Adrenal gland (tissue), 12 donors: ENCODE data around the gene SLC30A9. TPM values are rescaled to one million over a fixed set of nuclear protein-coding genes. Genes with fewer than 3 reads are reported as not detected.

Source experiments
- DNase-seq, 7 donors: peaks; one replicate each; pipeline ENCODE4 v3.0.0-alpha.2; 2019 to 2020
- H3K27ac ChIP-seq, 5 donors: fragments of 200-600 bp; sonication (generic) in 4 of 5; 1 replicate in 3 of 5; 2 replicates in 2 of 5; pipeline versions ENCODE4 v1.5.1 to v1.8.0; 2016 to 2020; ENCODE audit warnings: mild to moderate bottlenecking in 1 of 5
- H3K27me3 ChIP-seq: fragments of 200-600 bp; 2 replicates; pipeline ENCODE4 v1.8.0; 2021
- H3K36me3 ChIP-seq, 2 donors: fragments of 200-600 bp; replicated peaks in 1 of 2; 1 replicate in 1 of 2; 2 replicates in 1 of 2; pipeline versions ENCODE4 v1.5.1 to v1.8.0; 2018 to 2022
- H3K4me1 ChIP-seq, 2 donors: fragments of 200-600 bp; replicated peaks in 1 of 2; 1 replicate in 1 of 2; 2 replicates in 1 of 2; pipeline versions ENCODE4 v1.5.1 to v1.8.0; 2018 to 2021
- H3K4me3 ChIP-seq, 4 donors: fragments of 200-600 bp; sonication (generic) in 3 of 4; one replicate each; pipeline ENCODE4 v1.5.1; 2016 to 2018
- H3K9me3 ChIP-seq, 3 donors: fragments of 200-600 bp; sonication (generic) in 1 of 3; replicated peaks in 1 of 3; 1 replicate in 2 of 3; 2 replicates in 1 of 3; pipeline versions ENCODE4 v1.5.1 to v1.8.0; 2016 to 2021
- POLR2A ChIP-seq, 2 donors: fragments of 450-650 bp; IDR thresholded peaks; one replicate each; pipeline ENCODE4 v1.6.1; 2017; ENCODE audit warnings: antibody characterized with exemption in 2 of 2, mild to moderate bottlenecking in 2 of 2, moderate library complexity in 1 of 2
- WGBS, 4 donors: extraction: QIAGEN DNeasy Blood & Tissue Kit in 2 of 4; methylation state at CpG; one replicate each; pipeline versions ENCODE4 v1.1.5 to v1.1.7; 2013 to 2017; 5-methylcytosine and 5-hydroxymethylcytosine counted together
- intact Hi-C, 2 donors: fragments of 100-400 bp; cut with DNase I; formaldehyde crosslinking; loops; one replicate each; pipeline versions ENCODE4 v1.14.1 to v1.15.0; 2022 to 2023
- polyA plus RNA-seq, 3 donors: library from polyadenylated mRNA; stranded (reverse); fragments of 200-250 nt in 2 of 3; fragments of 350-450 nt in 1 of 3; fragmentation: Illumina TruSeq in 1 of 3; extraction: RNeasy Lipid Tissue Mini Kit (QIAGEN cat#74804) in 1 of 3; gene quantifications; one replicate each; pipeline ENCODE4 v1.2.3, GENCODE V29; 2013 to 2014
- total RNA-seq, 9 donors: library from RNA; depleted of rRNA in 4 of 9; stranded (reverse); fragments of >200 nt in 4 of 9; fragments of 120-200 nt in 1 of 9; fragmentation: NEBNext Ultra II Directional in 1 of 9; extraction: Animal tissue kit (Norgen Biotek cat#: 25700) in 1 of 9; gene quantifications; one replicate each; pipeline versions ENCODE4 v1.1.0 to v1.2.4, GENCODE V29; 2013 to 2023
- TF ChIP-seq, protein P1 (sequence below), 6 experiments: fragments of 450-650 bp in 4 of 6; fragments of 200-600 bp in 2 of 6; sonication (generic) in 1 of 6; IDR thresholded peaks; 1 replicate in 5 of 6; 2 replicates in 1 of 6; pipeline versions ENCODE4 v1.5.1 to v1.8.0; 2016 to 2021; ENCODE audit warnings: antibody characterized with exemption in 6 of 6, mild to moderate bottlenecking in 2 of 6, moderate library complexity in 1 of 6
- donor health status: healthy with polysubstance abuse.
- donor health status: Bipolar disorder and iron deficiency.
- donor health status: DM: yes; HTN: yes; CAD: no.
- donor health status: DM: no; HTN: no; CAD: no.
- donor health status: DM: no; HTN: no; CAD: no.
- donor health status: DM: yes; HTN: yes; CAD: no.

SLC30A9 gene
- total and polyA plus RNA-seq, 12 donors = 12.5 to 157 (median 72.9) TPM

DNA sequence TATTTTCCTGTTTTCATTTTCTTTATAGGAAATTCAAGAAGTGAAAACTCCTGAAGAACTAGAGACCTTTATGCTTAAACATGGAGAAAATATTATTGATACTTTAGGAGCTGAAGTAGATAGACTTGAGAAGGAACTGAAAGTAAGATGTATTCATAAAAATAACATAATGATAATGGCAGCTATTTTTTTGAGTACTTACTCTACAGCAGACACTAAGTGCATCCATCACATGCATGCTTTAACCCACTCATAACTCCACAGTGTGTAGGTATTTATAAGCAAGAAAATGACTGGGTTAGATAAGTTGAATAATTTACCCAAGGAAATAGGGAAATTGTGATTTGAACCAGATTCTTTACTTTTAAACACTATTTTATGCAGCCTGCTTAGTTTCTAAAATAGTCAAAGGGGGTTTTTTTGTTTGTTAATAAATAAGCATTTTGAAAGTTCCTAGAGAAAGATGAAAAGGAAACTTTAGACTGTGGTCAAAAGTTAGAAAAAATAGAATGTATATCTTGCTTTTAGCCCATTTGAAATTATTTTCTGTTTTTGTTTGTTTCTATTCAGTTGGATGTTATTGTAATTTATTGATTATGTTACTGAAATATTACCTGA is 88.0 kb downstream of the SLC30A9 start:
- intact Hi-C loops = no loop called here
- DNase-seq = no peak
- Histone ChIP-seq H3K4me3 (no peak overlapping the region), H3K27me3 (no peaks in the 10 kb centered on the region), H3K27ac (no peak overlapping the region), H3K9me3 (no peaks in the 10 kb centered on the region), H3K4me1 (no peaks in the 10 kb centered on the region), H3K36me3 (peaks cover 0 to 11% of the 10 kb centered on the region in 2 donors)
- TF ChIP-seq, protein P1, sequence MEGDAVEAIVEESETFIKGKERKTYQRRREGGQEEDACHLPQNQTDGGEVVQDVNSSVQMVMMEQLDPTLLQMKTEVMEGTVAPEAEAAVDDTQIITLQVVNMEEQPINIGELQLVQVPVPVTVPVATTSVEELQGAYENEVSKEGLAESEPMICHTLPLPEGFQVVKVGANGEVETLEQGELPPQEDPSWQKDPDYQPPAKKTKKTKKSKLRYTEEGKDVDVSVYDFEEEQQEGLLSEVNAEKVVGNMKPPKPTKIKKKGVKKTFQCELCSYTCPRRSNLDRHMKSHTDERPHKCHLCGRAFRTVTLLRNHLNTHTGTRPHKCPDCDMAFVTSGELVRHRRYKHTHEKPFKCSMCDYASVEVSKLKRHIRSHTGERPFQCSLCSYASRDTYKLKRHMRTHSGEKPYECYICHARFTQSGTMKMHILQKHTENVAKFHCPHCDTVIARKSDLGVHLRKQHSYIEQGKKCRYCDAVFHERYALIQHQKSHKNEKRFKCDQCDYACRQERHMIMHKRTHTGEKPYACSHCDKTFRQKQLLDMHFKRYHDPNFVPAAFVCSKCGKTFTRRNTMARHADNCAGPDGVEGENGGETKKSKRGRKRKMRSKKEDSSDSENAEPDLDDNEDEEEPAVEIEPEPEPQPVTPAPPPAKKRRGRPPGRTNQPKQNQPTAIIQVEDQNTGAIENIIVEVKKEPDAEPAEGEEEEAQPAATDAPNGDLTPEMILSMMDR (IDR thresholded peaks at IDR 0.05) = no peak
- TF ChIP-seq POLR2A (IDR thresholded peaks at IDR 0.05) = no peak

DNA sequence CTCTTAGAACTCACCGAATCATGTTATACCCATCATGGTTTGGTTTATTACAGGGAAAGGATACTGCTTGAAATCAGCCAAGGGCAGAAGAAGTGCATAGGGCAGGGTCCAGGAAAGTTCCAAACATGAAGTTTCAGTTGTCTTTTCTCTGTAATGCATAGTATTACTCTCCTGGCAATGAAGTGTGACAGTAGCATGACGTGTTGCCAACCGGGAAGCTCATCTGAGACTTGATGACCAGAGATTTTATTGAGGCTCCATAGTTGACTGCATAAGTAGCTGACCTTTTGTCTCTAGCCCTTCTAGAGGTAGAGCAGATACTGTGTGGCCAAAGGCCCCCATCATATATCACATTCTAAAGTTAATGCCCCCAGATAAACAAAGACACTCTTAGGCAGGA is 90.0 kb downstream of the SLC30A9 start:
- no peak for DNase-seq
- H3K9me3 ChIP-seq = no peaks in the 10 kb centered on the region
- intact Hi-C loops = no loop called here
- no peaks in the 10 kb centered on the region for H3K27me3 ChIP-seq
- no peak overlapping the region for H3K4me3 ChIP-seq
- WGBS, 4 donors = 91 to 97% (median 96%) methylated on average over 3 of the region's 3 CpGs
- no peak for TF ChIP-seq POLR2A (IDR thresholded peaks at IDR 0.05)
- TF ChIP-seq, protein P1 (IDR thresholded peaks at IDR 0.05) = no peak
- no peaks in the 10 kb centered on the region for H3K4me1 ChIP-seq
- H3K36me3 ChIP-seq = peaks cover 0 to 11% of the 10 kb centered on the region in 2 donors
- no peak overlapping the region for H3K27ac ChIP-seq

DNA sequence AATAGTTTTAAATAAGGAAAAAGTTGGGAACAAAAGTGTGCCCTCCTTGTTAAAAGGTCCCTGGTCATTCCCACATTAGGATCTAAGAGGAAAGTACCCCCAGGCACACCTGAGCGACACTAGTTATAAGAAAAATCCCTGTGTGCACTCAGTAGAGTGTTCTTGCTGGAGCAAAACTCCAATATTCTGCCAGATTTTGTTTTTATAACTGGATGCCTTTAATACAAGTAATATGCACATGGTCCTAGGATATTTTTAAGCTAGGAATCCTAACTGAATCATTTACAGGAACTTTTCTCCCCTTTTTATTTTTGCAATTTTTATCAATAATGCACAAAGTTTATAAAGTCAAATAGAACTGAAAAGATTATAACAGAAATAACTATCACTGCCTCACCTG is 93.5 kb downstream of the SLC30A9 start:
- Histone ChIP-seq H3K4me1 (no peaks in the 10 kb centered on the region), H3K27me3 (no peaks in the 10 kb centered on the region), H3K36me3 (peaks cover 0 to 7% of the 10 kb centered on the region in 2 donors), H3K9me3 (no peaks in the 10 kb centered on the region), H3K4me3 (no peak overlapping the region), H3K27ac (no peak overlapping the region)
- intact Hi-C loops = no loop called here
- TF ChIP-seq, protein P1 (IDR thresholded peaks at IDR 0.05) = no peak
- TF ChIP-seq POLR2A (IDR thresholded peaks at IDR 0.05) = no peak
- 95 to 97% (median 95%) methylated on average over 1 of the region's 1 CpG for WGBS, 4 donors
- DNase-seq = no peak

DNA sequence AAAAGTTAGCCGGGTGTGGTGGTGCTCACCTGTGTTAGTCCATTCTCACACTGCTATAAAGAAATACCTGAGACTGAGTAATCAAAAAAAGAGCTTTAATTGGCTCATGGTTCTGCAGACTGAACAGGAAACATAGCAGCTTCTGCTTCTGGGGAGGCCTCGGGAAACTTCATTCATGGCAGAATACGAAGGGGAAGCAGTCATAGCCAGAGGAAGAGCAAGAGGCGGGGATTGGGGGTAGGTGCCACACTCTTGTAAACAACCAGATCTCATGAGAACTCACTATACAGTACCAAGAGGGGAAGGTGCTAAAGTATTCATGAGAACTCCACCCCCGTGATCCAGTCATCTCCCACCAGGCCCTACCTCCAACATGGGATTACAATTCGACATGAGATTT is 98.1 kb downstream of the SLC30A9 start:
- no peaks in the 10 kb centered on the region for H3K36me3 ChIP-seq
- no peaks in the 10 kb centered on the region for H3K9me3 ChIP-seq
- intact Hi-C loops = no loop called here
- TF ChIP-seq POLR2A (IDR thresholded peaks at IDR 0.05) = no peak
- TF ChIP-seq, protein P1 (IDR thresholded peaks at IDR 0.05) = no peak
- H3K27ac ChIP-seq = no peak overlapping the region
- DNase-seq = no peak
- H3K27me3 ChIP-seq = no peaks in the 10 kb centered on the region
- H3K4me3 ChIP-seq = no peak overlapping the region
- H3K4me1 ChIP-seq = no peaks in the 10 kb centered on the region
- WGBS, 4 donors = 90 to 96% (median 91%) methylated on average over 6 of the region's 6 CpGs
